NCI-H2107 treated with DMSO at 0.1 percent for 48 hours (cell line): ENCODE data around the gene DOCK10.
"Not testable (repeated sequence)": the region's sequence is repeated elsewhere in the genome, so short reads cannot be mapped to it uniquely, and the experiment has no call there.

Source experiments
- DNase-seq: peaks from one replicate; lab custom pipeline; 2025; ENCODE audit not compliant: unreplicated experiment; lab: John Stamatoyannopoulos, UW

Gene DOCK10

GRCh38 chr2:224925061-224925809, 117.0 kb downstream of the DOCK10 start:
- no peak for DNase-seq

- DNase-seq = no peak
These were observed 117.6 kb downstream of the DOCK10 start for GRCh38 chr2:224924631-224925030.

GRCh38 chr2:224922142-224922727, 120.0 kb downstream of the DOCK10 start:
- no peak for DNase-seq

GRCh38 chr2:224919472-224920110, 122.7 kb downstream of the DOCK10 start:
- no peak for DNase-seq

- no peak for DNase-seq
These were observed 123.4 kb downstream of the DOCK10 start for GRCh38 chr2:224918626-224919471.

GRCh38 chr2:224917246-224917645, 125.0 kb downstream of the DOCK10 start:
- not testable (repeated sequence) for DNase-seq

GRCh38 chr2:224915136-224915535, 127.1 kb downstream of the DOCK10 start:
- no peak for DNase-seq

GRCh38 chr2:224910574-224910925, 131.7 kb downstream of the DOCK10 start:
- no peak for DNase-seq

- no peak for DNase-seq
These were observed 132.2 kb downstream of the DOCK10 start for GRCh38 chr2:224909885-224910573.

GRCh38 chr2:224908818-224909217, 133.4 kb downstream of the DOCK10 start:
- no peak for DNase-seq

GRCh38 chr2:224904381-224904780, 137.9 kb downstream of the DOCK10 start:
- DNase-seq = no peak

- no peak for DNase-seq
These were observed 138.6 kb downstream of the DOCK10 start for GRCh38 chr2:224903621-224904020.

- DNase-seq = no peak
These were observed 141.1 kb downstream of the DOCK10 start for GRCh38 chr2:224901121-224901676.

- no peak for DNase-seq
These were observed 146.9 kb downstream of the DOCK10 start for GRCh38 chr2:224895377-224895776.

- no peak for DNase-seq
These were observed 147.9 kb downstream of the DOCK10 start for GRCh38 chr2:224894356-224894755.

GRCh38 chr2:224893848-224894247, 148.4 kb downstream of the DOCK10 start:
- DNase-seq = no peak

GRCh38 chr2:224892574-224893204, 149.6 kb downstream of the DOCK10 start:
- DNase-seq = no peak

- DNase-seq = no peak
These were observed 151.9 kb downstream of the DOCK10 start for GRCh38 chr2:224890372-224890771.

- DNase-seq = no peak
These were observed 155.1 kb downstream of the DOCK10 start for GRCh38 chr2:224887141-224887540.
